Activated T-cell treated with anti-CD3 and anti-CD28 coated beads for 48 hours (primary cell): ENCODE measurements around the gene BMP7.
A peak's percentile ranks its signal among the peaks of the same experiment; 100 is the strongest.
"Not testable (repeated sequence)": the region's sequence is repeated elsewhere in the genome, so short reads cannot be mapped to it uniquely, and the experiment has no call there.

ENCODE experiments used
- DNase-seq: peaks from one replicate; pipeline ENCODE4 v3.0.0-alpha.2; 2020; ENCODE audit warnings: low read depth

BMP7 gene

DNA sequence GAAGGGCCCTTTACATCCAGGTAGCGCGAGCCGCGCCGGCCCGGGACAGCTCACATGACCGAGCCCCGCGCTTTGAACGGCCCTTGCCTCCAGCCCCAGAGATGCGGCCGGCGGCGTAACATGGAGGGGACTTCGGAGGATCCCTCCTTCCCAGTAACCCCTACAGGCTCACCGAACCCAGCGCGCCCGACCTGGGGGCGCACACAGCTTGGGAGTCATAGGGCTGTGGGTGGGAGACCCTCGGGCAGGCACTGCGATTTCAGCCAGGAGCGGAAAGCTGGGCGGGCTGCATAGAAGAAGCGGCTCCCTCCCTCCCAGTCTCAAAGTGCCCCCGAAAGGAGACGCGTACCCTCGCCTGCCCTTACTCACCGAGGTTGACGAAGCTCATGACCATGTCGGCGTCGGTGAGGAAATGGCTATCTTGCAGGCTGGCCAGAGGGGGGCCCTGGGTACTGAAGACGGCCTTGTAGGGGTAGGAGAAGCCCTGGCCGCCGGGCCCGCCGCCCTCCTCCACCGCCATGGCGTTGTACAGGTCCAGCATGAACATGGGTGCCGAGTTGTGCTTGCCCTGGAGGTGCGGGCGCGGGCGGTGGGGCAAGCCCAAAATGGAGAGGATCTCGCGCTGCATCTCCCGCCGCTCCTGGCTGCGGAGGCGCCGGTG lies 975 bp downstream of the BMP7 start:
- no peak for DNase-seq

- not testable (repeated sequence) for DNase-seq
Observed at GRCh38 chr20:57264908-57265335, 1.5 kb downstream of the BMP7 start.

DNA sequence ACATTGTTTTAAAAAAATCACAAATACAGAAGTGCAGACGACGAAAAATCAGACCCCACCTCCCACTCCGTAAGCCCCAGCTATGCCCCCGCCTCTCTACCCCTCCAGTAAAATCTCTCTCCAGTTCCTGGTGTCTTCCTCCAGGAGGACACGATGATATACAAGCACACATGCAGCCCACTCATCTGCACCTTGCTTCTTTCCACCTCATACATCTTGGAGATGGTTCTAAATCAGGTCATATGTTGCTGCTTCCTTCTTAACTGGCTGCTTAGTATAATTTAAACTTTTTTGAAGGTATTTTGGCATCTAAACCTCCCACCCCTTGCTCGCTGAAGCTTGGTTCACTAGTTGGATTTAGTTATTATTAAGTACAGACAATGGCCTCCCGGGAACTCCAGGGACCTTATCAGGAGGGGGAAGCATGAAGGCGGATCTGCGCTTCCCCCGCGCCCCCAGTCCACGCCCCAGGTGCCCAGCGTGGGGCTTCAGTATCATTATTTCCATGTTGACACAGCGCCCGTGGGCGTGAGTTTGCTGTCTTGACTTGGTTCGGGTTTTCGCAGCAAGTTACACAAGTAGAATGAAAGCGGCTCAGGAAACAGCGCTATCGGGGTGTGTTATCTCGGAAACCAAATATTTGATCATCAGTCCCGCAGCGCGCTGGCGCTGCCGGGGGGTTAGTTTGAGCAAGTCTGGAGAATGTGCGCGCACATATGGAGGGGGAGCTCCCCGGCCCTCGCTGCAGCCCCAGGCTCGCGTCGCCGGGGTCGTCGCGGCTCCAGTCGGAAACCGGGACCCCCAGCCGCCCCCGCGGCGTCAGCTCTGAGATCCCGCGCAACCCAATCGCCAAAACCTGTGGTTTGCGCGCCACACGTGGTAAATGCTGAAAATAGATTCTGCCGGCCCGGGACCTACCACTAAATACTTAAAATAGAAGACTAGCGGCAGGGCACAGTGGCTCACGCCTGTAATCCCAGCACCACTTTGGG lies 2.3 kb downstream of the BMP7 start:
- DNase-seq: peak; percentile 18

DNA sequence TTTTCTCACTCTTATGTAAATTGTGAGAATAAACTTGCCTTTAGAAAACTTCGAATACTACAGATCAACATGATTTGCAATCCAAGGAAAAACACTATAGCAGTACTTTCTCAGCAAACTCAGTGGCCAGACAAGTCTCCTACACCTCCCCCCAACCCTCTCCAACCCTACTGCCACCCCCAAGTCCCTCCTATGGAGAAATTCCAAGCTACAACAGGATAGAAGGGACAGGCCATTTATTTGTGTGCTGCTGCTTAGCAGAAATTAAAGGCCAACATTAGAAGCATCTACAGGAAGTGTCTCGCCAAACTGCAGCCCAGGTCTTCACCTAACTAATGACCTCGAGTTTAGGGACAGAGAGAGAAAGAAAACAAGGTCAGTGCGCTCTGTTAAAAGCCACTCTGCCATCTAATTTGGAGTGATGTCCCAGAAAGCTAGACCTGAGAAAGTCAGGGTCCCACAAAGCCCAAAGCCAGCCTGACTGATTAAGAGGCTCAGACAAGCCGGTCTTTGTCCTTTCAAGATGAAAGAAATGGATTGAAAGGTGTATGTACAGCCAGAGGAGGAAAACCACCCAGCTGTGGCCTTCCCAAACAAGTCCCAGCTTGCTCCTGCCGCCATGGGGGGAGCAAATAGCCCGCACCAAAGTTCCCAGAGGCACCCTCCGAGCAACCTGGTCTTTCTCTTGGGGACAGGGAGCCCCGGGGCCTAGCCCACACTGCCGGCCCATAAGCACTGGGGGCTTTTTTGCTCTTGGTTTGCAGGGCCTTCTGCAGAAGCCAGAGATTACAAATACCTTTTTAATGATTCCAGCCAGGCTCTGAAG lies 3.4 kb downstream of the BMP7 start:
- no peak for DNase-seq

DNA sequence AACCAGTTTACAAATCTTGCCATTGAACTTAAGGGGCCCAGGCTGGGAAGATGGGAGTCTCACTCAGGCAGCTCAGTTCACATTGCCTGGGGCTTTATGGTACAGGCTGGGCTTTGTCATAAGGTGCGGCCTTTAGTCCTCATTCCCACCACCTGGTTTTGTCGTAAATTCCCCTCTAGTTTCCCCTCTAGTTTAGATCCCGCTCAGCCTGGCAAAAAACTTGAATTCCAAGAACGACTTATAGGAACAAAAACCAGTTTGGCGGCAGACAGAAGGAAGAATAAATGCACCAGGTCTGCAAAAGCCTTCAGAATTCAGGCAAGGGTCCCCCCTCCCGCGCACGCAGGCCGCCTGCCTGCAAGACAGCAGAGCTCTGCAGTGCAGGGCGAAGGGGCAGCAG lies 4.1 kb downstream of the BMP7 start:
- DNase-seq: no peak

DNA sequence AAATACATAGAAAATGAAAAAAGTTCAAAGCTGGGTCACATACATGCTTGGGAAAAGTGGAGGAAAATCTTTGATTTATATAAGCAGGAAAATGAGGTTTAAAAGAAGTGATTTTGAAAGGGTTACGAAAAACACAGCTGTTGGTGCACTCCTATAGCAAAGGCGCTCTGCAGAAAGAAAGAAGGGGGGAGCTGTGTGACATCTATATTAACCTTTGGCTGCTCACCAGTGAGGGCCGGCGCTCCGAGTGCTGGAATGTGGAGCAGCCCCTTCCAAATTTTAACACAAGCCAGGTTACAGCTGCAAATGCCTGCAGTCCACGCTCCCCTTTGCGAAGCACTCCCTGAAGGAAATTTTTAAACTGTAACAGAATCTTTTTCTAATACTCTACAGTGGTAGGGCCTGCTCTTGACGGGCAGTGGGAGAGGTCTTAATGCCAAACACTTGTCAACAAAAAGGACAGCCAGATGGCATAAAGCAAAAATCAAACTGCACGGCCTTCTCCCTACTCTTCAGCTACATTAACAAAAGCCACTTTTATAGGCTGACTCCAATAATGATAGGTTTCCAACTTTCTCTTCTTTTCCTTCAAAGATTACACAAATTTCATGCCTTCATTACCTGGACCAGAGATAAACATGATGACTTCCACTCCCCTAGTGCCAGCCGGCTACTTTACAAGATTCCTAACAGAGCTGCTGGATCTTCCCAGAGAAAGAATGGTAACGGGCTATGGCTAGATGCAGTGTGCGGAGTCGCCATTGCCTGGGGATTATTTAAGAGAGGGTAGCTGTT lies 4.8 kb downstream of the BMP7 start:
- DNase-seq: no peak

- DNase-seq: no peak
Observed at GRCh38 chr20:57260934-57261333, 5.5 kb downstream of the BMP7 start.

DNA sequence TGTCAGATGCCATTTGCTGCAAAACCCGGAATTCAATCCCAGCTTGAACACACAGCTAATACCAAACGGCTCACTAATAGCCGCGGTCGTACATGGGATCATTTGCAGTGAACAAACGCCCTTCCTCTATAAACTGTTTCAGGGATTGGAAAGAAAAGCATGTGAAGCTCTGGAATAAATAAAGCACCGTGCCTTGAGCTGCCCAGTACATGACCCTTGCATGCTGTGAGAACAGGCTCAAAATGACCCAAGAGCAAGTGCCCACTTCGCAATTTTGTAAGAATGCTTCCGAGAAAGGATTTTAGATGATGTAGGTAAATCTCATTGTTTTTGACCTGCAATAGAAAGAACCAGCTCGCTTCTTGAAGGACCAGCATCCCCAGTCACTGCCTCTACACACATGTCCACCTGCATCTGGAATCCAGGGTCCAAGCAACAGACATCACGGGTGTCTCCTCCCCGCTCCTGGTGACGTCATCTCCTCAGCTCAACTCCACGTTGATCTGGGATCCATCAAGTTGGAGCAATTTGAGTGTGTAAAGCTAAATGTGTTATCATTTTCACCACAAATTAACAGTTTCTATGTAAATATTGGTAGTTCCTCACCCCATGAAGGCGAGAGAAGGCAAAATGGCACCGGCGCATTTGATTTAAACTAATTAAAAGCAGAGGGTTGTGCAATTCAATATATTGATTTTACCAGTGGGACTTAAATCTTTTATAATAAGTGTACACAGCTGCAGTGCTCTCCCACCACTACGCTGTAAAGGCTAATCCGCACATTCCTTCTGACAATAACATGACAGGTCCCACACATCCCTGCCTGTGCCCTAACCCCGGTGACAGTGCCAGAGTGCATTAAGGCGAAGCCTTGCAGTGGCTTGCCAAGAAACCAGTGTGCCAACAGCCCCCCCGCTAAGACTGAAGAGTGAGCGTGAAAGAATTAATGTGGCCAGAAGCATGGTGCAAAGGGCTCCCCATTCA lies 6.2 kb downstream of the BMP7 start:
- no peak for DNase-seq

DNA sequence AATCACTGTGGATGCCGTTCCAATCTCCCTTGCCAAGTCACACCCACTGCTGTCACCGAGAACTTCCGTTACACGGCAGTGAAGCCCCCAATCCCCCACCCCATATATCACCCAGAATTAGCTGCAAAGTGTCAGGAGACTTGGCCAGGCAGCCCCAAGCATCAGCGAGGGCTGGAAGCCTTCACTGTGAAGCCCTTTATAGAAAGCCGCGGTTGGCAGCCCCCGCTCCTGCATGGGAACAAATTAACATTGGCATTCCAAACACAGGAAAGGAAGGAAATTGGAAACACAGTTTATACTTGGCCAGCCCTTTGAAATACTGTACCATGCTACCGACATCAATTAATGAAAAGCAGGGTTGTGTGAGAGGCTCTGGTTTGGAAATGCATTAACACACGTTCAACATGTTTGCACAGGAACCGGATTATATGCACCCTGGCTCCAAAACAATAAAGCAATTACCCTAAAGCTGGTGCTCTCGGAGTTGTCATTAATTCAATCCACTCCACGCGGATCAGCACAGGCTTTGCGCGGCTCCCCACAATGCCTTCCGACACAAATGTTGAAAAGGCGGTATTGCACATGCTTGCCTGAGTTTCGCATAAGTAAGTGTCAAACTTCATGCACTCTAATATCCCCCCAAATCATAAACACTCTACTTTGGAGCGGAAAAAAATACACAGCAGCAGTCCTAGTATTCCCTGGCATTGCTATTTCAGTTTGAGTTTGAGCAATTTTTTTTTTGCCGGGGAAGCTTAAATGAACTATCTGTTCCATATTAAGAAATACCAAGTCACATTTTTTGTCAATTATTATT lies 7.1 kb downstream of the BMP7 start:
- no peak for DNase-seq

DNA sequence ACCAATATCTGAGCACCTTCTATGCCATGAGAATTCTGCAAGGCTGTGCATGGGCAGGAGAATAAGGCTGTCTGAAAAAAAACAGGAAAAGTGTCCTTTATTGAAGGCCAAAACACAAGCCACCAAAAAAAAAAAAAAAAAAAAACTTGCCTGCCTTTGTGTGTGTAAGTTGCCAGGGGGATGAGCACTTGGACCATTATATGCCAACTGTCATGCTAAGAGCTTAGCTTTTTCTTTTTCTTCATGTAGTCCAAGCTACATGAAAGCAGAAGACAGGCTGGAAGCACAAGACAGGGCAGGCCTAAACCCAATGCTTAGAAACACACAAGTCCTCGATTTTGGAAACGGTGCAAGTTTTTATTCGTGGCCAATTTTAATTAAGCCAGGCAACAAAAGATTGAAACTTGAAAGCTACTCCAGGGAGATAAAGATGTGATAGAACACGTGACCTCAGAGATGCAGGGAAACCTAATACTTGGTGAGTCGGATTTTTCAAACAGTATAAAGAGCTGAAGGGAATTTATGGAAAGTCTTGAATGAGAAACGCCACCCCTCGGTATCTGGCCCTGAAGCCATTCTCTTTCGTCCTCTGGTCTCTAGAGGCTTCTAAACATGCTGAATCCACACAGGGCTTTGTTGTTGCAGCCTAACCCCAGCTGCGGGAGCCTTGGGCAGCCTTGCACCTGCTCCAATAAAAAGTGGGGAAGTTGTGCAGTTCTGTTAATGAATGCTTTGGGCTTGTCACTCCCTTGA lies 8.6 kb downstream of the BMP7 start:
- no peak for DNase-seq

GRCh38 chr20:57256908-57257307 lies 9.5 kb downstream of the BMP7 start:
- DNase-seq: no peak

GRCh38 chr20:57256205-57256604 lies 10.2 kb downstream of the BMP7 start:
- DNase-seq: no peak

DNA sequence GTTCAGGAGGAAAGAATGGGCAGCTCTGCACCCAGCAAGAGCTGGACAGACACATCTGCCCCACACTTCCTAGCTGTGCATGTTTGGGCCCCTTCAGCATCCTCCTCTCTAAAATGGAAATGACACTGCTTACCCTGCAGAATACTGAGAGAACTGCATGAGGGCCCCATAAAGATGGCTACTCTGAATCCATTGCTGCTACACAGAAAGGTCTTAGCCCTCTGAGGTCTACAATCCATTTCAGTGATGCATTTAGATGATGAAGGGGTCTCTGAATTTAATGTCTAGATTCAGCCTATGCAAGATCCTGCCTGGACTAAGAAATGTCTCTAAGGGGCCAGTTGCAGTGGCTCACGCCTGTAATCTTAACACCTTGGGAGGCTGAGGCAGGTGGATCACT lies 11.3 kb downstream of the BMP7 start:
- no peak for DNase-seq

- DNase-seq: no peak
Observed at GRCh38 chr20:57252559-57253162, 13.8 kb downstream of the BMP7 start.

DNA sequence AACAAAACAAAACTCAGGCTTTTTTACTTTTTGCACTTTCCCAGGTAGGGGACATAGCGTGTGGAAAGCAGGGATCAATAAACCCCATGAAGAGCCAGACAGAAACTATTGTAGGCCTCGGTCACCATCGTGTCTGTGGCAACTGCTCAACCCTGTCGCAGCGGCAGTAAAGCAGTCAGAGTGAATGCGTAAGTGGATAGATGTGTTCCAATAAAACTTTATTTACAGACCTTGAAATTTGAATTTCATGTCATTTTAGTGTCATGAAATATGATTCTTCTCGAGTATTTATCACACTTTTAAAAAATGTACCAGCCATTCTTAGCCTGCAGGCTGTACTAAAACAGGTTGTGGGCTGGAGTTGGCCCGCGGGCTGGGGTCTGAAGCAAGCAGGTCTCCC lies 14.5 kb downstream of the BMP7 start:
- DNase-seq: no peak

DNA sequence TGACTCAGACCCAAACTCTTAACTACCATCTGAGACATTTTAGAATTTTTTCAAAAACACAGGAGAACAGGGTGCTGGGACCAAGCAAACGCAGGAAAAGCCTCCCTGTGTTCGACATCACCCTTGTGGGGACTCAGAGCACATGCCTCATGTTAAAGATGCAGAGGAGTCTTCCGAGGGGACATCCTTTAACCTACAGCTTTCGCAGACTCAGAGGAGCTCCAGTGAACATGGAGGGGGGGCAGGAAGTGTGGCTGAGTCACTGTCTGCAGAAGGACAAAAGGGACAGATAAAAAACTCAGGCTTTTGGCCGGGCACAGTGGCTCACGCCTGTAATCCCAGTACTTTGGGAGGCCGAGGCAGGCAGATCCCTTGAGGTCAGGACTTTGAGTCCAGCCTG lies 15.1 kb downstream of the BMP7 start:
- no peak for DNase-seq

- no peak for DNase-seq
Observed at GRCh38 chr20:57250607-57251343, 15.7 kb downstream of the BMP7 start.

GRCh38 chr20:57249772-57250171 lies 16.7 kb downstream of the BMP7 start:
- no peak for DNase-seq
